Measurements from ENCODE around the gene ITPRIPL2.

DNA sequence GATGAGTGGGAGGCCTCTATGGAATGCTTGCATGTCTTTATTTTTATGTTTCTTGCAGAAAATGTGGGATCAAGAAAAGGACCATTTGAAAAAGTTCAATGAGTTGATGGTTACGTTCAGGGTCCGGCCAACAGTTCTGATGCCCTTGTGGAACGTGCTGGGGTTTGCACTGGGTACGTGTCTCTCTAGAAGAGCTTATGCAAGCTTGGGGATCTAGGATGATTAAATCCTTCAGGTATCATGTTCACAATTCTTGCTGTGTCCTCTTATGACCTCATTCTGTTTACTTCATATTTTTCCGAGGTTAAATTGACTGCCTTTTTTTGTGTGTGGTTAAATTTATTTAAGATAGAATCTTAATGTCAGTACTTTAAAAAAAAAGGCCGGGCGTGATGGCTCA, 39.9 kb upstream of the ITPRIPL2 start:
- TF ChIP-seq EZH2 (IDR thresholded peaks at IDR 0.05; ENCODE audit: insufficient read depth, poor library complexity, severe bottlenecking) = no peak
- no peak for TF ChIP-seq EZH2phosphoT487 (IDR thresholded peaks at IDR 0.05; ENCODE audit: insufficient read depth, low read depth)
